Left cardiac atrium (tissue), 4 donors: ENCODE measurements around the gene PAM. TPM values are rescaled to one million over a fixed set of nuclear protein-coding genes. Genes with fewer than 3 reads are reported as not detected.
A peak's percentile ranks its signal among the peaks of the same experiment; 100 is the strongest.
"Not testable (repeated sequence)": the region's sequence is repeated elsewhere in the genome, so short reads cannot be mapped to it uniquely, and the experiment has no call there.

Experiments used
- ATAC-seq, 2 donors: fragments of 200-7000 bp; cut with Tn5 transposase; one replicate each; pipeline ENCODE4 v1.9.1; 2020; ENCODE audit warnings: mild to moderate bottlenecking in 2 of 2, moderate library complexity in 2 of 2
- DNase-seq: peaks from one replicate; pipeline ENCODE4 v3.0.0-alpha.2; 2020
- intact Hi-C, 2 donors: fragments of 100-400 bp; cut with DNase I; formaldehyde crosslinking; loops; one replicate each; pipeline versions ENCODE4 v1.14.1 to v1.15.1; 2022 to 2023
- total RNA-seq, 2 donors: library from RNA; stranded (reverse); fragmentation: NEBNext Ultra II Directional; extraction: Animal tissue kit (Norgen Biotek cat#: 25700); gene quantifications; one replicate each; pipeline ENCODE4 v1.2.1, GENCODE V29; 2021
- donor health status: DM: no; HTN: yes; CAD: no.
- donor health status: DM: no; HTN: yes; CAD: no; lungs with severe emphysema.
- donor health status: DM: yes; HTN: yes; CAD: no.
- donor health status: Dilated cardiomyopathy.

The PAM gene
- total RNA-seq, 2 donors from 2014 or later = 2,389 to 3,652 TPM

GRCh38 chr5:102907099-102907498 is 152.0 kb downstream of the PAM start:
- intact Hi-C loops, ATAC-seq, DNase-seq: not testable (repeated sequence)

GRCh38 chr5:102910240-102911226 is 155.4 kb downstream of the PAM start:
- no peak for DNase-seq
- peak in 1 of 2 donors; percentile 30 for ATAC-seq
- intact Hi-C loops = no loop called here

- intact Hi-C loops = no loop called here
- peak; percentile 23 to 77 for ATAC-seq
- no peak for DNase-seq
These were observed 156.9 kb downstream of the PAM start for GRCh38 chr5:102911973-102912372.

GRCh38 chr5:102916109-102916508 is 161.0 kb downstream of the PAM start:
- no peak for ATAC-seq

GRCh38 chr5:102918986-102919610 is 164.0 kb downstream of the PAM start:
- no peak for ATAC-seq
- DNase-seq = no peak
- intact Hi-C loops = no loop called here

More at GRCh38 chr5:102916109-102916508, 161.0 kb downstream of the PAM start:
- DNase-seq = no peak
- intact Hi-C loops = no loop called here

GRCh38 chr5:102920762-102921161 is 165.7 kb downstream of the PAM start:
- ATAC-seq (no peak), DNase-seq (no peak)
- intact Hi-C loops = no loop called here

GRCh38 chr5:102921341-102922044 is 166.4 kb downstream of the PAM start:
- DNase-seq = no peak
- peak in 1 of 2 donors; percentile 23 for ATAC-seq
- intact Hi-C loops = no loop called here

- ATAC-seq (no peak), DNase-seq (no peak)
- intact Hi-C loops = no loop called here
These were observed 167.1 kb downstream of the PAM start for GRCh38 chr5:102922111-102922720.

- no peak for DNase-seq
- ATAC-seq = no peak
- intact Hi-C loops = no loop called here
These were observed 167.8 kb downstream of the PAM start for GRCh38 chr5:102922799-102923477.

GRCh38 chr5:102924963-102925362 is 169.9 kb downstream of the PAM start:
- no peak for ATAC-seq
- intact Hi-C loops = no loop called here
- no peak for DNase-seq

- intact Hi-C loops = no loop called here
- no peak for ATAC-seq
- no peak for DNase-seq
These were observed 171.9 kb downstream of the PAM start for GRCh38 chr5:102927007-102927406.

- no peak for ATAC-seq
- DNase-seq = no peak
- intact Hi-C loops = no loop called here
These were observed 175.1 kb downstream of the PAM start for GRCh38 chr5:102930244-102930643.

GRCh38 chr5:102931085-102931725 is 176.1 kb downstream of the PAM start:
- intact Hi-C loops = no loop called here
- DNase-seq (no peak), ATAC-seq (peak; percentile 17 to 26)

- intact Hi-C loops = no loop called here
- DNase-seq = no peak
- ATAC-seq = no peak
These were observed 177.7 kb downstream of the PAM start for GRCh38 chr5:102932781-102933180.

- ATAC-seq = no peak
- intact Hi-C loops = no loop called here
- DNase-seq = no peak
These were observed 178.2 kb downstream of the PAM start for GRCh38 chr5:102933316-102933715.

- DNase-seq = no peak
- intact Hi-C loops = no loop called here
- no peak for ATAC-seq
These were observed 178.8 kb downstream of the PAM start for GRCh38 chr5:102933721-102934459.

- intact Hi-C loops = no loop called here
- ATAC-seq (no peak), DNase-seq (no peak)
These were observed 182.8 kb downstream of the PAM start for GRCh38 chr5:102937894-102938293.

GRCh38 chr5:102941111-102941510 is 186.0 kb downstream of the PAM start:
- intact Hi-C loops = no loop called here
- no peak for DNase-seq
- ATAC-seq = no peak
